Thoracic aorta (tissue), 2 donors: Measurements from ENCODE around the gene GPC1. TPM values are rescaled to one million over a fixed set of nuclear protein-coding genes. Genes with fewer than 3 reads are reported as not detected.

Experiments
- ATAC-seq: fragments of 150-250 bp; one replicate; pipeline ENCODE4 v1.8.0; 2017; ENCODE audit warnings: low read depth; ENCODE audit not compliant: insufficient number of reproducible peaks, low FRiP score
- DNase-seq: peaks from one replicate; pipeline ENCODE4 v3.0.0-alpha.2; 2020; ENCODE audit warnings: low spot score
- H3K27ac ChIP-seq, 2 donors: fragments of 200-600 bp; sonication (generic); 1 replicate in 1 of 2; 2 replicates in 1 of 2; pipeline ENCODE4 v1.5.1; 2016; ENCODE audit warnings: mild to moderate bottlenecking in 2 of 2, moderate library complexity in 2 of 2
- H3K27me3 ChIP-seq: fragments of 200-600 bp; sonication (generic); replicated peaks from 2 replicates; pipeline ENCODE4 v1.6.0; 2016; ENCODE audit warnings: mild to moderate bottlenecking; ENCODE audit not compliant: insufficient read depth
- H3K36me3 ChIP-seq: fragments of 200-600 bp; sonication (generic); one replicate; pipeline ENCODE4 v1.5.1; 2016
- H3K4me1 ChIP-seq, 2 donors: fragments of 200-600 bp; sonication (generic); 1 replicate in 1 of 2; 2 replicates in 1 of 2; pipeline versions ENCODE4 v1.5.1 to v1.6.0; 2016; ENCODE audit warnings: low read depth in 2 of 2, mild to moderate bottlenecking in 1 of 2; ENCODE audit not compliant: control insufficient read depth in 1 of 2
- H3K4me3 ChIP-seq: fragments of 200-600 bp; sonication (generic); 2 replicates; pipeline ENCODE4 v1.5.1; 2016; ENCODE audit warnings: mild to moderate bottlenecking
- H3K9me3 ChIP-seq: fragments of 200-600 bp; sonication (generic); 2 replicates; pipeline ENCODE4 v1.5.1; 2016
- CTCF ChIP-seq: fragments of 200-600 bp; sonication (generic); IDR thresholded peaks from one replicate; pipeline ENCODE4 v1.5.1; 2019; ENCODE audit warnings: antibody characterized with exemption
- total RNA-seq, 2 donors: library from RNA; depleted of rRNA; stranded (reverse); fragments of >200 nt; gene quantifications; one replicate each; pipeline versions ENCODE4 v1.1.0 to v1.2.3, GENCODE V29; 2016

GPC1 gene
- total RNA-seq, 2 donors from 2014 or later, result 94.2 to 162 TPM

DNA sequence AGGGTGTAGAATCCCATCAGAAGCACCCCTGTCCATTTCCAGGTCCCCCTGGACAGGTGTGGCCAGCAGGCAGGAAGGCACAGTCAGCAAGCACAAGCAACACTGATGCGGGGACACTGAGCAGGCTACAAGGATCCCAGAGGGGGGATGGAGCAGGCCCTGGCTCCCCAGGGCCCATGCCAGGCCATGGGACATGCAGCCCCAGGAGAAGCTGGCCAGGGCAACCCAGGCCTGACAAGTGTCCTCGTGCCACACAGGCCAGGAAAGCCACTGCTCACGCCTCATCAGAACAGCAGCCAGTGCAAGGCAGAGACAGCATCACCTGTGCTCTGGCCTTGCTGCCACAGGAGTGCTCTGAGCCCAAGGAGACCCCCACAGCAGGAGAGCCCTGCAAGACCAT, 14.1 kb upstream of the GPC1 start:
- Histone ChIP-seq H3K4me3 (no peak overlapping the region), H3K4me1 (no peaks in the 10 kb centered on the region), H3K9me3 (peaks cover 8% of the 10 kb centered on the region), H3K27ac (no peak overlapping the region), H3K36me3 (no peaks in the 10 kb centered on the region), H3K27me3 (no peaks in the 10 kb centered on the region)
- ATAC-seq (no peak), DNase-seq (no peak)
- TF ChIP-seq CTCF, result no peak

DNA sequence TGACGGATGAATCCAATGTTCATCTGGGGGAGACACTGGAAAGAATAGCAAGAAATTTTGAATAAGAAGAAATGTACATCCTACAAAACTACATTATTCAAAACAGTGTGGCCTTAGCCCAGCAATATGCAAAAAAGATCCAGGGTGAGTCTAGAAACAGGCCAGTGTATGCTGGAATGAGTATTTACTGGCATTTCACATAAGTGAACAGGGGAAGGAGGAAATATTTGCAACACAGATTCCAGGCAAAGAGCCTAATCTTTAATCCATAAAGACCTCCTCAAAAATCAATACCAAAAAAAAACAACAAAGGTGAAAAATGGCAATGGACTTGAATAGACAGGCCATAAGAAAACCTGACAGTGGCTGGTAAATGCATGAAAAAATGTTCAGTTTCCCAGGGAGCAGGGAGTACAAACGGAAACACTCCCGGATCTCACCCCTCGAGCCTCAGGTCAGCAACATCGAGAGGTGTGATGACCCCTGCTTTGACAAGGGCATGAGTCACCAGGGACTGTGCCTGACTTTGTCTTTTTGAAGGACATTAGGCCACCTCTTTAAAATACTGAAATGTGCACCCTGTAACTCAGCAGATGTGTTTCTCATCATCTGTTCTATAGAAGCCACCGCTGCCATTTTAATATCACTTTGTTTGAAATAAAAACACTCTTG, 12.7 kb upstream of the GPC1 start:
- Histone ChIP-seq H3K4me3 (no peak overlapping the region), H3K27ac (no peak overlapping the region), H3K9me3 (peaks cover 8% of the 10 kb centered on the region), H3K27me3 (no peaks in the 10 kb centered on the region), H3K36me3 (no peaks in the 10 kb centered on the region), H3K4me1 (no peaks in the 10 kb centered on the region)
- DNase-seq (no peak), ATAC-seq (no peak)
- no peak for TF ChIP-seq CTCF

- H3K4me1 ChIP-seq, result no peaks in the 10 kb centered on the region
- H3K27ac ChIP-seq, result no peak overlapping the region
- no peak overlapping the region for H3K4me3 ChIP-seq
- TF ChIP-seq CTCF, result no peak
- H3K27me3 ChIP-seq, result no peaks in the 10 kb centered on the region
- ATAC-seq (no peak), DNase-seq (no peak)
- no peaks in the 10 kb centered on the region for H3K36me3 ChIP-seq
- H3K9me3 ChIP-seq, result peaks cover 8% of the 10 kb centered on the region
Measured at GRCh38 chr2:240423788-240424191, 11.7 kb upstream of the GPC1 start.

DNA sequence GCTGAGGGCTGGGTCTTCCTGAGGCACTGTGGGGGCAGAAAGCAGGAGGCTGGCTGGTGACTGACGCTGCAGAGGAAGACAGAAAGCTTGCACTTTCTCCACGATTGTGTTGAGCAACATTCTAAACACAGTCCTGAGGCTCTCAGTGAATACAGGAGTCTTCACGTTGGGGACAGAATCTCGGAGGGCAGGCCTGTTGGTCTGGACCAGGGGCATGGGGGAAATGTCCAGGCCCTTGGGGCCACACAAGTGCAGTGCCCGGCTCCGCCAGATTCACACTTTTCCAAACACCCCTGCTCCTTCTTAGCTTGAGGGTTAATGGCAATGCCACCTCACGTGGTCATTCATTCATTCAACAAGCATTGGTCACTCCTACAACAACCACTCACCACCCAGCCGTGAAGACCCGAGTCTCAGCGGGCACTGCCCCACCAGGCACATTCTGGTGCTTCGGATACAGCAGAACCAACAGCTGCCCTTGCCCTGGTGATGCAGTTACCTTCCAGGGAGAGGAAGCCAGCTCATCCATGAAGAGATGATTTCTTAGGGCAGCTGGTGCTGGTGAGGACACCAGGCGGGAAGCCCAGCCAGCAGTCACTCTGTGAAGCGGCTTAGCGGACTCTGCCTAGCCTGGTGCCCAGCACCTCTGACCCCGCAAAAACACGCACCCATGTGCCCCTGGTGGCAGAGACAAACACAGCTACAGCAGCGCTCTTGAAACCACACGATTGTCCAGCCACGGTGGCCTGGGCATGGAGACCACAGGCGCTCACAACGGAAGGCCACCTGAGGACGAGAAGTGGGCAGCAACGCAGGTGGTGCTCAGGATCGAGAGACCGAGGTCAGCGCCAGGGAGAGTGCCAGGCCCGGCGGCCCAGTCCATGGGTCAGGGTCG, 10.9 kb upstream of the GPC1 start:
- Histone ChIP-seq H3K27ac (no peak overlapping the region), H3K27me3 (no peaks in the 10 kb centered on the region), H3K9me3 (peaks cover 8% of the 10 kb centered on the region), H3K4me1 (no peaks in the 10 kb centered on the region), H3K36me3 (no peaks in the 10 kb centered on the region), H3K4me3 (no peak overlapping the region)
- DNase-seq (no peak), ATAC-seq (no peak)
- no peak for TF ChIP-seq CTCF

DNA sequence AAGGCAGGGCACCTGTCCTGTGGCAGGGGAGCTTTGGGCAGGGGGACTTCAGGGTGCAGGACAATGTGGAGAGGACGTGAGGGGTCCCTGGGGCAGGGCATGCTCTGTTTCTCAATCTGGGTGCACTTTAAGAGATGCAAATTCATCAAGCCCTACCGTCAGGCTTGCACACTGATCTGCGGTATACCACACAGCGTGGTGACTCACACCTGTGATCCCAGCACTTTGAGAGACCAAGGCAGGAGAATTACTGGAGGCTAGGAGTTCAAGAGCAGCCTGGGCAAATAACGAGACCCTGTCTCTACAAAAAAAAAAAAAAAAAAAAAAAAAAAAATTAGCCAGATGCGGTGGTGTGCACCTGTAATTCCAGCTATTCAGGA, 10.2 kb upstream of the GPC1 start:
- H3K9me3 ChIP-seq, result peaks cover 8% of the 10 kb centered on the region
- TF ChIP-seq CTCF, result no peak
- no peaks in the 10 kb centered on the region for H3K36me3 ChIP-seq
- no peak overlapping the region for H3K27ac ChIP-seq
- no peaks in the 10 kb centered on the region for H3K27me3 ChIP-seq
- ATAC-seq (no peak), DNase-seq (no peak)
- no peak overlapping the region for H3K4me3 ChIP-seq
- H3K4me1 ChIP-seq, result no peaks in the 10 kb centered on the region
